ENCODE data around the gene TEX44.
A peak's percentile ranks its signal among the peaks of the same experiment; 100 is the strongest.
"Not testable (repeated sequence)": the region's sequence is repeated elsewhere in the genome, so short reads cannot be mapped to it uniquely, and the experiment has no call there.

Gene TEX44

GRCh38 chr2:231573096-231573495, 19.6 kb upstream of the TEX44 start:
- no peak for DNase-seq

GRCh38 chr2:231573698-231574421, 18.8 kb upstream of the TEX44 start:
- no peak for DNase-seq

- DNase-seq: no peak
Observed at GRCh38 chr2:231575612-231576256, 16.9 kb upstream of the TEX44 start.

GRCh38 chr2:231576465-231576864, 16.2 kb upstream of the TEX44 start:
- DNase-seq: no peak

GRCh38 chr2:231578655-231579054, 14.0 kb upstream of the TEX44 start:
- DNase-seq: not testable (repeated sequence)

GRCh38 chr2:231579560-231579959, 13.1 kb upstream of the TEX44 start:
- no peak for DNase-seq

GRCh38 chr2:231581328-231581727, 11.3 kb upstream of the TEX44 start:
- DNase-seq: no peak

- no peak for DNase-seq
Observed at GRCh38 chr2:231583982-231584381, 8.7 kb upstream of the TEX44 start.

- not testable (repeated sequence) for DNase-seq
Observed at GRCh38 chr2:231587744-231588143, 4.9 kb upstream of the TEX44 start.

- DNase-seq: no peak
Observed at GRCh38 chr2:231589656-231590055, 3.0 kb upstream of the TEX44 start.

- no peak for DNase-seq
Observed at GRCh38 chr2:231590614-231591013, 2.0 kb upstream of the TEX44 start.

- no peak for DNase-seq
Observed at GRCh38 chr2:231593666-231594065, 1.0 kb downstream of the TEX44 start.

- no peak for DNase-seq
Observed at GRCh38 chr2:231597014-231597611, 4.4 kb downstream of the TEX44 start.

GRCh38 chr2:231597627-231598026, 5.0 kb downstream of the TEX44 start:
- no peak for DNase-seq

GRCh38 chr2:231600619-231601355, 8.1 kb downstream of the TEX44 start:
- DNase-seq: no peak

- peak; percentile 76 for DNase-seq
Observed at GRCh38 chr2:231601356-231602229, 8.9 kb downstream of the TEX44 start.

GRCh38 chr2:231602859-231603467, 10.3 kb downstream of the TEX44 start:
- DNase-seq: no peak

GRCh38 chr2:231604101-231604684, 11.5 kb downstream of the TEX44 start:
- no peak for DNase-seq

- peak; percentile 91 for DNase-seq
Observed at GRCh38 chr2:231604685-231605606, 12.3 kb downstream of the TEX44 start.

GRCh38 chr2:231605607-231606091, 13.0 kb downstream of the TEX44 start:
- DNase-seq: no peak
